Small intestine (tissue), 7 donors: Measurements from ENCODE around the gene OSBP2. TPM values are rescaled to one million over a fixed set of nuclear protein-coding genes. Genes with fewer than 3 reads are reported as not detected.
"Not testable (repeated sequence)": the region's sequence is repeated elsewhere in the genome, so short reads cannot be mapped to it uniquely, and the experiment has no call there.

Experiments used
- DNase-seq, 2 donors: peaks; one replicate each; pipeline versions ENCODE4 v3.0.0 to v3.0.0-alpha.2; 2013
- FAIRE-seq: peaks from 2 replicates; lab custom pipeline; 2012; peaks lifted over from hg19 to GRCh38; lab: Jason Lieb, UNC
- H3K27ac ChIP-seq, 3 donors: one replicate each; pipeline ENCODE4 v1.5.1; 2013; ENCODE audit warnings: low read length in 2 of 3, mild to moderate bottlenecking in 2 of 3, control low read depth in 1 of 3, inconsistent platforms in 1 of 3, low read depth in 1 of 3, moderate library complexity in 1 of 3
- H3K27me3 ChIP-seq, 3 donors: one replicate each; pipeline ENCODE4 v1.6.1; 2013; ENCODE audit warnings: low read length in 3 of 3, inconsistent platforms in 1 of 3; ENCODE audit not compliant: control insufficient read depth in 3 of 3, insufficient read depth in 3 of 3
- H3K36me3 ChIP-seq, 3 donors: one replicate each; pipeline ENCODE4 v1.6.1; 2013; ENCODE audit warnings: low read length in 3 of 3, inconsistent platforms in 1 of 3, low read depth in 1 of 3, mild to moderate bottlenecking in 1 of 3, moderate library complexity in 1 of 3; ENCODE audit not compliant: control insufficient read depth in 3 of 3, insufficient read depth in 2 of 3
- H3K4me1 ChIP-seq, 3 donors: one replicate each; pipeline ENCODE4 v1.6.1; 2013; ENCODE audit warnings: low read length in 2 of 3, inconsistent platforms in 1 of 3, low read depth in 1 of 3, mild to moderate bottlenecking in 1 of 3, moderate library complexity in 1 of 3; ENCODE audit not compliant: control insufficient read depth in 3 of 3, insufficient read depth in 2 of 3
- H3K4me3 ChIP-seq, 3 donors: one replicate each; pipeline ENCODE4 v1.5.1; 2013; ENCODE audit warnings: low read length in 3 of 3, control low read depth in 1 of 3, inconsistent platforms in 1 of 3, low read depth in 1 of 3, mild to moderate bottlenecking in 1 of 3, moderate library complexity in 1 of 3
- H3K9me3 ChIP-seq, 2 donors: one replicate each; pipeline ENCODE4 v1.6.1; 2013; ENCODE audit warnings: low read depth in 1 of 2, low read length in 1 of 2; ENCODE audit not compliant: control insufficient read depth in 2 of 2, insufficient read depth in 1 of 2
- WGBS, 3 donors: extraction: QIAGEN DNeasy Blood & Tissue Kit; methylation state at CpG; one replicate each; pipeline ENCODE4 v1.1.7; 2013; 5-methylcytosine and 5-hydroxymethylcytosine counted together
- polyA plus RNA-seq, 4 donors: library from polyadenylated mRNA; stranded (reverse) in 3 of 4; unstranded in 1 of 4; fragments of 200-250 nt in 3 of 4; fragments of 120-200 nt in 1 of 4; gene quantifications; one replicate each; pipeline versions ENCODE4 v1.2.1 to v1.2.3, GENCODE V29; 2013
- donor health status: healthy with polysubstance abuse.
- donor health status: control.
- donor health status: control.
- donor health status: Bipolar disorder and iron deficiency.
- donor health status: healthy.

Gene OSBP2
- polyA plus RNA-seq, 4 donors: 1.3 to 99.3 (median 1.8) TPM

DNA sequence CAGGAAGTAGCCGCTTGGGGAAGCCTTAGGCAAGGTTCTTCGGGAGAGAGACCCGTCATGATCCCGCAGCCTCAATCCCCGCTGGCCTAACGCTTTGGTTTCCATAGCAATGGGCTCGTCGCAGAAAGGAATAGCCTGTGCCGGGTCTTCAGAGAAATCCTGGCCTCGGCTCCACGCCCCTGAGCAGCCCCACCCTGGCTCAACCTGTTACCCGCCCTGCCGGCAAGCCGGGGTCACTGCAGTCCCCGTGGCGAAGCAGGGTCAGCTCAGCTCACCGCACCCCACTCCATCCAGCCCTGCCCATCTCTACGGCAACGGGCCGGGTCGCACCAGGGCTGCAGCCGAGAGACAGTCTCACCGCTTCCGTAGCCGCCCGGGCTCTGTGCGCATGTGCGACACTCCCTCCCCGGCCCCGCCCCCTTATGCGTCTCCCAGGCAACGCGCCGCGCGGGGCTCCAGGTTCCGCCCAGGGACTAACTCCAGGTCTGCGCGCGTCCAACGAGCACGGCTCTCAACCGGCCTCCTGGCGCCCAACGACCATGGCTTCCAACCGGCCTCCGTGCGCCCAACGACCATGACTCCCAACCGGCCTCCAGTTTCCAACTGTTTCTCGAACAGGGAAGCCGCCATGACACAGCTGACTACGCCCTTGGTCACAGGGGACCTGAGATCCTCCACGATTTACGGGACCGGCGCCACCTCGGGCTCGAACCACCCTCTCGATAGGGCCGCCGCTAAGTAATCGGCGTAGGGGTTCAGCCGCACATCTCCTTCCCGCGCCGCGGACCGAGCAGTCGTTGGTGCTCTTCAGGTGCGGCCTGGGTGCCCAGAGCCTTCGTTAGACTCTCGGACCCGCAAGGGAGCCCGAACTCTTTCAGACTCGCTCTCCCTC, 26.9 kb upstream of the OSBP2 start, which contains the start of gene DUSP18:
Gene DUSP18 (minus strand): TSS at position 382 of the 892 bp plus-strand sequence. CDS start 3,872 bp downstream, outside the sequence.
- peaks cover 4 to 20% (median 5%) of the 10 kb centered on the region in 3 donors for H3K36me3 ChIP-seq
- no peaks in the 10 kb centered on the region for H3K9me3 ChIP-seq
- H3K4me3 ChIP-seq: peak within 1 kb of the TSS; percentile 61 to 73 (median 63)
- H3K27ac ChIP-seq: peak within 1 kb of the TSS; percentile 85 to 94 (median 92)
- no peaks in the 10 kb centered on the region for H3K27me3 ChIP-seq
- peaks cover 0 to 22% (median 8%) of the 10 kb centered on the region in 3 donors for H3K4me1 ChIP-seq
- DNase-seq (peak; percentile 95 to 98), FAIRE-seq (no peak)
- 0 to 1% (median 1%) methylated on average over 65 to 77 of the region's 77 CpGs for WGBS, 3 donors

- DNase-seq (no peak), FAIRE-seq (no peak)
- WGBS, 3 donors: 11 to 23% (median 21%) methylated on average over 10 of the region's 10 CpGs
- peak overlapping the region in 1 of 3 donors; percentile 85 for H3K27ac ChIP-seq
- H3K4me1 ChIP-seq: peaks cover 0 to 22% (median 8%) of the 10 kb centered on the region in 3 donors
- H3K9me3 ChIP-seq: no peaks in the 10 kb centered on the region
- H3K4me3 ChIP-seq: peak overlapping the region; percentile 61 to 73 (median 63)
- H3K27me3 ChIP-seq: no peaks in the 10 kb centered on the region
- peaks cover 2 to 14% (median 5%) of the 10 kb centered on the region in 3 donors for H3K36me3 ChIP-seq
Measured at GRCh38 chr22:30668386-30668710, 26.3 kb upstream of the OSBP2 start.

DNA sequence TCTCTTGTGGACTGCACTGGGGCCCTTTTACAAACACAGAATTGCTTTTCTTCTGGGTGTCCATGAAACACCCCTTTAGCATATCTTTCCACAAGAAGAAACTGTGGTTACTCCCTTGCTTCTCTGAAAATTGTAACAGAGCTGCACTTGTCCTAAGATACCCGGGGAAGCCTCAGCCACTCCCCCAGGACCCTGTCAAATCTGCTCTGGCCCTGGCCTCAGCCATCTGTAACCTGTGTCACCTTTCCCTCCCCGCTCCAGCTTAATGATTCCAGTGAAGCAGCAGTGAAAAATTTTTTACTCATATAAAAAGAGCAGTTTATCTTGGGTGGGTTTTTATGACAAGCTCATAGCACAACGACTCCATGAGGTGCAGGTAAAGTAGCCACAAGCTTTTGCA, 23.6 kb upstream of the OSBP2 start:
- H3K4me1 ChIP-seq: peaks cover 0 to 15% (median 8%) of the 10 kb centered on the region in 3 donors
- no peak overlapping the region for H3K27ac ChIP-seq
- no peaks in the 10 kb centered on the region for H3K27me3 ChIP-seq
- 66 to 74% (median 74%) methylated on average over 3 of the region's 3 CpGs for WGBS, 3 donors
- H3K36me3 ChIP-seq: no peaks in the 10 kb centered on the region
- H3K4me3 ChIP-seq: no peak overlapping the region
- no peak for FAIRE-seq
- no peaks in the 10 kb centered on the region for H3K9me3 ChIP-seq
- no peak for DNase-seq

GRCh38 chr22:30673136-30673535, 21.5 kb upstream of the OSBP2 start:
- H3K4me1 ChIP-seq: peaks cover 0 to 9% (median 4%) of the 10 kb centered on the region in 3 donors
- no peak overlapping the region for H3K27ac ChIP-seq
- no peaks in the 10 kb centered on the region for H3K36me3 ChIP-seq
- no peaks in the 10 kb centered on the region for H3K27me3 ChIP-seq
- WGBS, 3 donors: 31 to 72% (median 47%) methylated on average over 4 of the region's 4 CpGs
- H3K9me3 ChIP-seq: no peaks in the 10 kb centered on the region
- H3K4me3 ChIP-seq: no peak overlapping the region
- DNase-seq (no peak), FAIRE-seq (no peak)

GRCh38 chr22:30674482-30674881, 20.2 kb upstream of the OSBP2 start:
- Histone ChIP-seq H3K36me3 (no peaks in the 10 kb centered on the region), H3K9me3 (no peaks in the 10 kb centered on the region), H3K4me1 (peaks cover 0 to 3% (median 0%) of the 10 kb centered on the region in 3 donors), H3K27me3 (no peaks in the 10 kb centered on the region), H3K27ac (no peak overlapping the region), H3K4me3 (no peak overlapping the region)
- WGBS, 3 donors: 82 to 90% (median 90%) methylated on average over 6 of the region's 6 CpGs
- DNase-seq (no peak), FAIRE-seq (no peak)

- Histone ChIP-seq H3K27ac (no peak overlapping the region), H3K4me1 (peaks cover 0 to 3% (median 0%) of the 10 kb centered on the region in 3 donors), H3K36me3 (no peaks in the 10 kb centered on the region), H3K4me3 (no peak overlapping the region), H3K9me3 (no peaks in the 10 kb centered on the region), H3K27me3 (no peaks in the 10 kb centered on the region)
- DNase-seq: peak in 1 of 2 donors; percentile 38
- no peak for FAIRE-seq
- WGBS, 3 donors: 78 to 81% (median 80%) methylated on average over 9 of the region's 9 CpGs
Measured at GRCh38 chr22:30675436-30675835, 19.2 kb upstream of the OSBP2 start.

GRCh38 chr22:30676565-30676964, 18.1 kb upstream of the OSBP2 start:
- H3K27ac ChIP-seq, H3K4me3 ChIP-seq, H3K36me3 ChIP-seq, DNase-seq, H3K4me1 ChIP-seq, FAIRE-seq, H3K27me3 ChIP-seq, H3K9me3 ChIP-seq: not testable (repeated sequence)
- WGBS, 3 donors: 51 to 69% (median 52%) methylated on average over 3 of the region's 3 CpGs

- not testable (repeated sequence) for H3K4me1 ChIP-seq, H3K9me3 ChIP-seq, H3K27me3 ChIP-seq, H3K36me3 ChIP-seq, H3K4me3 ChIP-seq, H3K27ac ChIP-seq, FAIRE-seq
- WGBS, 3 donors: 24 to 66% (median 35%) methylated on average over 12 of the region's 12 CpGs
- peak in 1 of 2 donors; percentile 63 for DNase-seq
Measured at GRCh38 chr22:30679895-30680690, 14.6 kb upstream of the OSBP2 start.
